Glomerular endothelial cell (primary cell): ENCODE data around the gene SLC4A5. TPM values are rescaled to one million over a fixed set of nuclear protein-coding genes. Genes with fewer than 3 reads are reported as not detected.

Experiments used
- DNase-seq: peaks from one replicate; pipeline ENCODE4 v3.0.0-alpha.2; 2011; ENCODE audit warnings: low read depth, low spot score; ENCODE audit errors: extremely low read depth
- total RNA-seq: library from RNA; depleted of rRNA; stranded (reverse); fragments of >200 nt; gene quantifications from 2 replicates; pipeline ENCODE4 v1.2.3, GENCODE V29; 2015

The SLC4A5 gene
- total RNA-seq, 1 donor from 2014 or later = 0.18 TPM

DNA sequence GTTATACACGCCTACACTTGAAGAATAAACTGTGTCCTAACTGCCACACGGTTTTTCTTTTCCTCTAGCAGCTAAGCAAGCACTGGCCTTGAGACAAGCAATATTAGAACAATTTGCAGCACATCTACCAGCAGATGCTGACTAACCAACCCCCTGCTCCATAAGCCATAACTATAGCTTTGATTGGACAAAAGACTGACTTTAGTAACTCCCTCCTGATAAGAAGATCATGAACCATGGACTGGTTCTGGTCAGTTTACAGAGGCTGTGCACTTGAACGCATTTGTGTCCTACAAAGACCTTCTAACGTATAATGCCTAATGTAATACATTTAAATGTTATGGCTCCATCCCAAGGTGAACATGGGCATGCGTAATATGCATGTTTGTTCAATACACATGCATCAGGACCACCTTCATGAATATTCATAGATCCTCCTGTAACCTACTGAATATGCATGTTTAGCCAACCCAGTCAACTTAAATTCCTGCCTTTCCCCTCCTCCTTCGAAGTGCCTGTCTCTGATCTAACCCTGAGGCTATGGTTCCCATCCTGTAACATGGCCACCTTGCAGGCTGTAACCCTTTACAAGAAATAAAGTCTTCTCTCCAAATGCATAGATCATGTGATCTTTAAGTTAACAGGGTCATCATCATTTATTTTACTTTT lies 26.5 kb downstream of the SLC4A5 start:
- no peak for DNase-seq

DNA sequence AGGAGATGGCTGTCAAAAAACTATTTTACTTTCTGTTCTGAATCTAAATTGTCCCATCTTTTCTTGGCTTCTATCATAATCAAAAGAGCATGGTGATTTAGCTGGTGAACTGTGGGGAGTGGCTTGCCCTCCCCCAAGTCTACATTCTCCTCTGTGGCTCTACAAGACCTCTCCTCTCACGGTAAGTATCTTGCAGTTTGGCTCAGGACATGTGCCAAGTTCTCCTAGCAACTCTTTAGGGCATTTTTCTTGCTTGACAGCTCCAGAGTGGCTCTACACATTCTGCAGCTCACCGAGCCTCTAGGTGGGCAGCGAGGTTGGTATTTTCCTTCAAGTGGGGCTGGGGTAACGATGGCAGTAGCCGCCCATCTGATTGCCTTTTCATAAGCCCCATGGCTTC lies 29.1 kb downstream of the SLC4A5 start:
- DNase-seq = no peak

DNA sequence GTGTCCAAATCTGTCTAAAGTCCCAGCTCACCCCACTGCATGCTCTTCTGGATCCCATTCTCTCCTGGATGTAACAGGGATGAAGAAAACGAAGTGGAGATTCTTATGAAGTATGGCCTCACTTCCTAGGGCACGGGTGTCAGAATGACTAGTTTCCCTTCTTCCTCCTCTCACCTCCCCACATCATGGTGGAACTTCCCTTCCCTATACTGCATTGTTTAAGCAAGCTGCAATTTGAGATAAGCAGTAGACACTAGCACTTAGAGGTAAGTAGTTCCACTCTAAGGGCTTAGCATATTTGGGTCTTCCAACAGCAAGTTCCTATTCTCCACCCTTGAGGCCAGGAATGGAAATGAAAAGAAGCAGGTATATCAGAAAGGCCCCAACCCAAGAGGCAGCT lies 29.7 kb downstream of the SLC4A5 start:
- DNase-seq = no peak

DNA sequence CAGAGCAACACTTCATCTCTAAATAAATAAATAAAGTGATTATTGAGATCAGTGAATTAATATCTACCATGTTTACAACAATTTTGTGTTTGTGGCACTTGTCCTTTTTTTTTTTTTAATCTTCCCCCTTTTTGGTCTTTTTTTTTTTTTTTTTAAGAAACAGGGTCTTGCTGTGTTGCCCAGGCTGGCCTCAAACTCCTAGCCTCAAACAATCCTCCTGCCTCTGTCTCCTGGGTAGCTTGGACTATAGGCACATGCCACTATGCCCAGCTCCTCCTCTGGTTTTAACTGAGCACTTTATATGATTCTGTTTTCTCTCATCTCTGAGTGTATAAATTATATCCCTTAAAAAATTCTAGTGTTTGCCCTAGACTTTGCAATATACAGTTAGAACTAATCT lies 30.3 kb downstream of the SLC4A5 start:
- DNase-seq = no peak

DNA sequence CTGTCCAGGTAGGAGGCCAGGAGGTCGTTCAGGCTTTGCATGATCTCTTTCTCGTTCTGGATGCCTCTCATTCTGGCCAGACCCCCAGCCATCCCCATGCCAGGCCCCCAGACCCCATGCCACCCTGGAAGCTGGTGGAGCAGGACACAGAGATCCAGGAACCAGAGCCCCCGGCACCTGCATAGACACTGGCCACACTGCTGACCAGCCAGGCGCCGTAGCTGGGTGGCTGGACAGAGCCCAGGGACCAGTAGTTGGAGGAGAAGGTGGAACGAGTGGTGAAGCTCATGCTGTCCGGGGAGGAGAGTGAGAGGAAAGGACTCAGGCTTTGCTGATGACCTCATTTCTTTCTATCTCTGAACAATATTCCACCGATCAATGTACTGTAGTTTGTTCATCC lies 35.5 kb downstream of the SLC4A5 start:
- DNase-seq = no peak

DNA sequence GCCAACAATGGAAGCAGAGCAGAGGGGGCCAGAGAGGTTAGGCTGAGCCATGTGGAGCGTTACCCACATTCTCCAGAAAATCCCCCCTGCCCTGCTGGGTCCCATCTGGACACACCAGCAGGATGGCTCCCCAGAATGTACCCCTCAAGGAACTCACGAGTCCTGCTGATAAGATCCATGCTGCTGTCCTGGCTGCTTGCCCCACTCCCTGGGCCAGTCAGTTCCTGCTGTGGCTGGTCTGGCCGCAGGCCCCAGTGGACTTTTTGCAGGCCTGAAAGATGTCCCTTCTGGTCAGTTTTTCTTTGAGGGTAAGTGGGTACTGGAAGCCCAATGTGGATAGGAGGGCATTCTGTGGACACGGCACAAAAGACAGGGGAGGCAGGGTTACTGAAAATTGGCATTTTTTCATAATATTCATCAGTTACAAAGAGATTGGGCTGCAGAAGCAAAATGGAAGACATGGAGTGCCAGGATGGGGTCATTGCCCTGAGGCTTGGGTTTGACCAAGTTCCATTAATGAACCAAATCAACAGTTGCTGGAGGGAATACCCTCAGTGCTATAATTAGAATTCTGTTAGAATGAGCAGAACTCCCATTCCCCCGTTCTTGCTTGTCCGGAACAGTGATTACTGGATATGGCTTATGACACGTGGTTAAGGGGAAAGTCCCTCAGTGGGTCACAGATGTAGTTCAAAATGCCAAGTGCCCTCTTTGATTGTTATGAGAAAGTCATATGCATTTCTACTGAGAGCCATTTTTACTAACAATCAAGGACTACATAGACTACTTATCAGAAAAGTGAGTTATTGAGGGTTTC lies 38.7 kb downstream of the SLC4A5 start:
- DNase-seq = no peak

DNA sequence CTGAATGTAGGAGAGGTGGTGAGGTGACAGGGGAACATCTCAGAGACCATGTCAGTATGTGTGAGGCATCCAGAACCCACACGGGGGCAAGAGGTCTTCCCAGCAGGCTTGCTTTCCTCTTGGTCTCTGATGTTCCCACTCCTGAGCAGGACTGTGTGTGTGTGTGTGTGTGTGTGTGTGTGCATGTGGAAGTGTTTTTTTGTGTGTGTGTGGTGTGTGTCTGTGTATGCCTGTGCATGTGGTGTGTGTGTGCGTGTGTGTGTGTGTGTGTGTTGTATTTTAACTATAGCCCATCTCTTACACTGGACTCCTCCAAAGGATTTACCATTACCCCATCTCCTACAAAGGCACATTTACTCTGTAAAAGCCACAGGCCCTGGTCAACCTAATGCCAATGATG lies 40.4 kb downstream of the SLC4A5 start:
- DNase-seq = no peak

DNA sequence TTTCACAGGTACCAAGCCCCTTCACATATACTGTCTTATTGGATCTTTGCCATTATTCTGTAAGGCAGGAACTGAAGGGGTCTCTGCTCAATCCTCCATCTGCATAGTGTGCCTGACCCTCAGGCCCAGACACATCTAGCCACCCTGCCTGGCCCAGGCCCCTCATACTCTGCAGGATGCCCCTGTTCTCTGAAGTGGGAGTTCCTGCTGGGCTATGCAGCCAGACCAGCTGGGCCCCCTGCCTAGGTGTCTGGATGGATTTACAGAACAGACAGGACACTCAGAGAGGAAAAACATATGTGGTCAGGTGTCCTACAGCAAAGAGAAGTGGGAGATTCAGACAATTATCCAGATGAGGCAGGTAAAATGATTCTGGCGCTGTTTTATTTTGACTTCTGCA lies 42.0 kb downstream of the SLC4A5 start:
- no peak for DNase-seq

DNA sequence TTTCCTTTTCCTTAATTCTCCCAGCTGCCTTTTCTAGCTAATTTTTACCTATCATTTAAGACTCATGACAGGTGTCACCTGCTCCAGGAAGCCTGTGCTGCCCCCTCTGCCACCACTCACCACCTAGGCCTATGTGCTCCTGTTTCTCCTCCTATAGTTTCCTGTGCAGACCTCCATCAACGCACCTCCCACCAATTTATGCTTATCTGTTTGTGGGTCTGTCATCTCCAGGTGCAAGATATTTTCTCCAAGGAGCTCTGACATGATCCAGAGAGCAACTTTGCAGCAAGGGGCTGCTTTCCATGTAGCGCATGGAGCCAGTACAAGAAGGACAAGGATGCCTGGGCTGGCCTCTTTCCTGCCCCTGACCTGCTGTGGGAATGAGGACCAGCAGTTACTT lies 42.7 kb downstream of the SLC4A5 start:
- no peak for DNase-seq

DNA sequence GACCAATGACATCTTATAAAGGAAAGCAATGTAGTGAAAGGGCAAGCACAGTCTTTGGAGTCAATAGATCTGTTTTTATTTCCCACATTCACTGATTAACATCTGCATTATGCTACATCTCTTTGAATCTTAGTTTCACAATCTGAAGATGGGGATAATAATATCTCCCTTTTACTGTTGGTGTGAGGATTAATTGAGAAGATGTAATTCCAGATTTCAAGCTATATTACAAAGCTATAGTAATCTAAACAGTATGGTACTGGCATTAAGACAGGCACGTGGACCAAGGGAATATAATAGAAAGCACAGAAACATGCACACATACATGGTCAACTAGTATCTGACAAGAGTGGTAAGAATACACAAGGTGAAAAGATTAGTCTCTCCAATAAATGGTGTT lies 45.3 kb downstream of the SLC4A5 start:
- no peak for DNase-seq

DNA sequence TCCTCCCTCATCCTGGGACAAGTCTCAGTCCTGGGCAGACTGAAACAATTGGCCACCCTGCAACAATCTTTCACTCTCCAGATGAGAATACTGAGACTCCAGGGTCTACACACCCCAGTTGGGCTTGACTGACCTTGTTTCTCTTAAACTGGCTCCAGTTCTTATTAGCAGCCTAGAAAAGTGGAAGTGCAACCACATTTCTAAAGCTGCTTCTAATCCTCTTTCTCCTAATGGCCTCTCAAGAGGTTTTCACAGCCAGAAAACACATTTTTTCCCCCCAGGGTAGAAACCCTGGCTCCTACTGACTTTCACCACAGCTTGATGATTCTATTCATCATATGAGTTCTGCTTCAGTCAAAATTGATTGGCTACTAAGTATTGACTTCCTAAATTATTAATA lies 45.8 kb downstream of the SLC4A5 start:
- no peak for DNase-seq

DNA sequence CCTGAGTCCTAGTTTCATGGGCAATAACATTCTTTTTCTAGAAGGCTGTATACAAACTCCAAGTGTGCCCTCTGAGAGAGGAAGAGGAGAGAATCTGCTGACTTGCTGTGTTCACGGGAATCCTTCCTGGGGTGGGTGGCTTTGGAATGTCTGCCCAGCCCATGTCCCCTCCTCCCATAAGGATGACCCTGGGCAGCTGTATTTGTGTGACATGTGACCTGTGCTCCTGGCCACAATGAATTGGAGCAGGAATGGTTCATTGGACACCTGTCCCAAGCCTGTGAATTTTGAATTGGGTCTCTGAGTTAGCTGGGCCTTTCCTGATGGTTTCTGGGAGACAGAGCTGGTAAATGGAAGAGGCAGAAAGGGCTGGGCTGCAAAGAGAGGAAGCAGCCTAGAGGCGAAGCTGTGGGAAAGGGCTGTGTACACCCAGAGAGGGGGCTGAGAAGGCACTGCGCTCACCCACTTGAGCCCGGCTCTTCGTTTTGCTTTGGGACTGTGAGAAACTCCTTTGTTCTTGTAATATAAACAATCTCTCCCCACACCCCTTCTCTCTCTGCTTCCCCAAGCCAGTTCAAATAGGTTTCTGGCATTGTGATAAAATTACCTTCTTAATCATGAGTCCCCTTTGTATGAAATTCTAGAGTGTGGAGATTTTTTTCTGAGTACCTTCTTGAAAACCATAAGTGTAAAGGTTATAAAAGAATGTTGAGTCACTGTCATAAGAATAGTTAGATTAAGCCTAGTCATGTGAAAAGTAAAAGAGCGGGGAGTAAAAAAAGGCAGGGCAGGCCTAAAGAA lies 49.8 kb downstream of the SLC4A5 start:
- no peak for DNase-seq

DNA sequence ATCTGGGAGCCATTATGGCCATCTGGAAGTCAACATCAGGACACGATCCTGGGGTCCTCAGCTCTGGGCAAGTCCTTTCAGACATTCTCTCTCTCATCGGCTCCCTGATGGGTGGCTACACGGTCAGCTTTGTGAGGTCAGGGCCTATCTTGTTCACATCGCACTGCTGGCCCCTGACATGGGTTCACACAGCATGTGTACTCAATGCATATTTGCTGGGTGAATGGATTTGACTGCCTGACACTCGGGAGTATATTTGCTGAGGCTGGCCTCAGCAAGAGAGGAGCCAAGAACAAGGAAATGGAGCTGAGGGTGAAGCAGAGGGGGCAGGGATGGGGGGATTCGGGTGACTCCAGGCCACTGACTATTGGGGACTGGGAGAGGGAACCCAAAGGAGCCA lies 50.5 kb downstream of the SLC4A5 start:
- no peak for DNase-seq

DNA sequence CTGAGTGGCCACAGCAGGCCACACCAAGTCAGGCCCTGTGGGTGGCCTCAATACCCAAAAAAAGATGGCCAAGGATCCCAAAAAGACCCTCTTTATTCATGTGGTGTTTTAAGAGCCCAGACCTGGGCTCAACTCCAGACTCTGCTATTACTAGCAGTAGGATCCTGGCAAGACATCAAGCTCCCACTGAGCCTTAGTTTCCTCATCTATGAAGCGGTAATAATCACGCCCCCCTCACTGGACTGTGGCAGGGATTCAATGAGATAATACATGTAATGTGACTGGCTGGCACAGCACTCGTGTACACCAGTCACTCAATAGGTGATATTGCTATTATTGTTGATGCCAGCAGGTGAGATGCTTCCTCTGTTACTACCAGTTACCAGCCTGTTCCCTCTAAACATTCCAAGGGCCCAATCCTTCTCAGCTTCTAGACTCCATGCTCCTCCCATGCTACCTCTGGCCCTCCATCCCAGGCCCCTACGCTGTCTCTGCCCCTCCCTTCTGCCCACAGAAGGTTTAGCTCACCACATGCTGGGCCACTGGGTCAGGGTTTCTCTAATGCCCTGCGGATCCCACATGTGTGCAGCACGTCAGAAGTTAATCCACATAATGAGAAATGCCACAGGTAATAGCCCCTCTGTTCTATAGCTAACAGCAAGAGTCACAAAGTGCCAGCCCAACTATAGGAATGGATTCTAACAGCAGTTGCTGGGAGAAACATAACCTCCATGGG lies 51.2 kb downstream of the SLC4A5 start:
- no peak for DNase-seq

DNA sequence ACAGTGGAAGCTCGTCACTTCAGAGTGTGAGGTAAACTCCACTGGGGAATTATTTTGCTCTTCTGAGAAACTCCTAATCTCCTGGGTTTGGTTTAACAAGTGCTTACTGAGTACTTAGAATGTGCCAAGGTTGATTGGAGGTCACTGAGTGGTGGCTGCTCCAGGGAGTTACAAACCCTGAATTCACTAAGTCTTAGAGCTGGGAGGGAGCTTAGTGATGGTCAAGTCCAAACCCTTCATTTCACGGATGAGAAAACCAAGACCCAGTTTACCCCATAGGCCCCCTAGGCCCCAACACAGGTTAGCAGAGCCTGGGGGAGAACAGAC lies 52.0 kb downstream of the SLC4A5 start:
- DNase-seq = no peak

DNA sequence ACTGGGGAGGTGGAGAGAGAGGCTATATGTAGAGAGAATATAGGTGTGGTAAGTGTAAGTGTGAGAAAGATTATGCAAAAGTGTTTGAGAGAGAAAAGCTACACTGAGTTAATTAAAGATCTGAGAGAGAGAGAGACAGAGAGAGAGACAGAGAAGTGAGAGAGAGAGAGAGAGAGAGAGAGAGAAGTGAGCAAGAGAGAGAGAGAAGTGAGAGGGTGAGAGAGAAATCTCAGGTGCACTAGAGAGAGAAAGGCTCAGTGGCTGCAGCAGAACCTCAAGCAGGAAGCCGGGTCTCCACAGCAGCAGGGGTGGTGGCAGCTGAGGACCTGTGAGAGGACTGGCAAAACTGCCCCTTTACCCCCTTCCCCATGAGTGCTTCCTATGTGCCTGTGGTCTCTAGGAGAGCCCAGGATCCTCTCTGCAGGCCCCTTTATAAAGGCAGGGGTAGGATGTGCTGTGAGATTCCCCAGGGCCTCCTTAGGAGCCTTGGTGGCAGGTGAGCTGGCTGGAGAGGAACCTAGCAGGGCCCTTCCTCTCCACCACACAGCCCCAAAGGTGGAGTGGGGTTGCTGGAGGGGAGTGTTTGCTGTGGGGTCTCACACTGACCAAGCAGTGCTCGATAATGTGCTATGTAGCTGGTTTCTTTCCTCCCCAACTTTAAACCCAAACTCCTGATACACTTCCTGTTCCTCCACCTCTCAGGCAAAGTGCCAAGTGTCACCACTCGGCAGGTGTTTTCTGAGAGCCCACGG lies 52.6 kb downstream of the SLC4A5 start:
- no peak for DNase-seq

DNA sequence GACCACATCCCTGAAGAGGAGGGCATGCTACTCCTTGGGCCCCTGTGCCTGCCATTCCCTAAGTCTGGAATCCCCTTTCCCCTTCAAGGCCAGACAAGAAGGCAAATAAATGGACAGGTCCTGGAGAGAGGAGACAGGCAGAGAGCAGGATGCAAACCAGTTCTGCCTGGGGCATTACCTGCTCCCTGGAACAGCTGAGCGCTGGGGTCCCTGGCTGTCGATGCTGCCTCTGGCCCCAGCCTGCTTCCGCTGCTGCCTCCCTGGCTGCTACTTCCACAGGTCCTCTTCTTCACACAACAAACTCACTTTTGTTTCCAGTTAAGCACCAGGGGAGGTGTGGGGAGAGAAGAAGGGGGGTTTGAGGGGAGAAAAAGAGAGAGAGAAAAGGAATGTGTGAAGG lies 53.1 kb downstream of the SLC4A5 start:
- DNase-seq = no peak

DNA sequence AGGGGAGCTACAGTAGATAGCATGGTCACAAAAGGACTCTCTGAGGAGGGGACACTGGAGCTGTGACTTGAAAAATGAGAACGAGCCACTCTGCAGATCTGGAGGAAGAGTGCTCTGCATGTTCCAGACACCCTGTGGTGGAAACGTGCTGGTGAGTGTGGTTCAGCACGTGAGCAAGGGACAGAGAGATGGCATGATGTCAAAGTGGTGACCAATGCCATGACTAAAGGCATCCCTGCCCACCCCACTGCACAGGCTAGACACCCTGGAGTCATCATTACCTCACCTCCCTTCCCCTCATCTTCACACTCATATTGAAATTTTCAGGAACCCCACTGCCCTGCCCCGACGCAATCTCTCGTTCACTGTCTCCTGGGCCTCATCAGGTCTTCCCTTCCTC lies 56.5 kb downstream of the SLC4A5 start:
- DNase-seq = no peak

DNA sequence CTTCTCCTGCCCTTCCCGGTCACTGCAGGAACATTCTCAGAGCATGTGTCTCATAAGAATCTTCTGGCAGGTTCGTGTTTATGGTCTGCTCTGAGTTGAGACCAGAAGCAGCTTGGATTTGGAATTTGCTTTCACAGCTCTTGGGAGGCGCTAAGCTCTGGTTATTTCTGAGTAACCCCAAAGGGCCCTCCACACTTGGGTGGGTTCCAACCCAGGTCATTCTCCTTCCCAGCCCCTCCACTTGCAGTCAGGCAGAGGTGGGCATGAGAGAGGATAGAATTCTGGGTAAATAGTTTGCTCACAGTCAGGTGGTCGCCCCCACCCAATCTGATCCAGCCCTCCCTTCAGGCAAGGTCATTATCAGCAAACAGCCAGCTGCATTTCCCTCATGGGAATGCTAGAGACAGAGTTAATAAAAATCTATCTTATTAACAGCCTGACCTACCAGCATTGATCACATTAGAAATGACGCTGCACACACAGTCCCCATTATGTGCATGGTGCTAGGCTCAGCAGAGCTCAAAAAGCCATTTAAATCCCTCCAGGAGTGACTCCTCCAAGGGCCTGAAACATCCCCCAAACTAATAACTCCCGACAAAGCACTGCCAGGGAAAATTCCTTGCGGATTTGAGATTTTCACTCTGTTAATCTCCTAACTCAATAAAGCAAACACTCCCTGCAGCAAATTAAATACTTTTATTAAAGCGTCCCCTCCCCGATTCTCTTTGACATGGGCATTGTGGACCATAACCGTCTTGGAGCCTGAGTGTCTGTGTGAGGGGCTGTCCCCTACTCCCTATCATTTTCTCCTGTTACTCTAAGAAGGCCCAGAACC lies 61.9 kb downstream of the SLC4A5 start:
- DNase-seq = no peak

DNA sequence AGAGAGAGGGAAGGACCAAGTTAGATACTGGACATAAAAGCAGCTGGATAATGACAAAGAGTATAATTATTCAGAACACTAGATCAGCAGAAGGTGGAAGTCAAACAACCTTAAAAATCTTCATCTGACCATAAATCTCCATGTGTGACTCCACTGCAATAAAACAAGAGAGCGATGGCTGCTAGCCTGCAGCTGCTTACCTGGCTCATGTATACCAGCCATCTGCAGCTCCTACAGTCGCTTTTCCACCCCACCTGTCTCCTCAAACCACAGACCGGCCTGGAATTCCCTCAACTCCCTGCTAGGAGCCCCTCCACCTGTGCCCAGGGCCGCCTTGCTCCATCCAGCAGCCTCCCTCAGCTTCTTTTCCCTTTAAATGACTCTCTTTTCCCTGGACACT lies 64.5 kb downstream of the SLC4A5 start:
- no peak for DNase-seq
